Effector memory CD4-positive, alpha-beta T cell (primary cell): ENCODE measurements around the gene MEAK7.

Experiments used
- DNase-seq, 3 donors: peaks; one replicate each; pipeline ENCODE4 v3.0.0-alpha.2; 2020
- H3K27ac ChIP-seq: 2 replicates; pipeline ENCODE4 v1.7.0; 2013; ENCODE audit warnings: mild to moderate bottlenecking, low read length, moderate library complexity; ENCODE audit not compliant: insufficient read depth, poor library complexity, severe bottlenecking
- H3K27me3 ChIP-seq: replicated peaks from 2 replicates; pipeline ENCODE4 v1.7.0; 2013; ENCODE audit warnings: mild to moderate bottlenecking, low read length; ENCODE audit not compliant: insufficient read depth, control insufficient read depth, poor library complexity, severe bottlenecking
- H3K36me3 ChIP-seq: 2 replicates; pipeline ENCODE4 v1.7.0; 2013; ENCODE audit warnings: mild to moderate bottlenecking, low read length, moderate library complexity; ENCODE audit not compliant: control insufficient read depth, insufficient read depth
- H3K4me1 ChIP-seq: 2 replicates; pipeline ENCODE4 v1.7.0; 2013; ENCODE audit warnings: low read length, mild to moderate bottlenecking; ENCODE audit not compliant: control insufficient read depth, insufficient read depth, poor library complexity, severe bottlenecking
- H3K4me3 ChIP-seq: 2 replicates; pipeline ENCODE4 v1.7.0; 2013; ENCODE audit warnings: low read length, low read depth, mild to moderate bottlenecking; ENCODE audit not compliant: insufficient read depth, poor library complexity, severe bottlenecking
- H3K9me3 ChIP-seq: 2 replicates; pipeline ENCODE4 v1.7.0; 2013; ENCODE audit warnings: mild to moderate bottlenecking, low read length, moderate library complexity; ENCODE audit not compliant: control insufficient read depth

Gene MEAK7

DNA sequence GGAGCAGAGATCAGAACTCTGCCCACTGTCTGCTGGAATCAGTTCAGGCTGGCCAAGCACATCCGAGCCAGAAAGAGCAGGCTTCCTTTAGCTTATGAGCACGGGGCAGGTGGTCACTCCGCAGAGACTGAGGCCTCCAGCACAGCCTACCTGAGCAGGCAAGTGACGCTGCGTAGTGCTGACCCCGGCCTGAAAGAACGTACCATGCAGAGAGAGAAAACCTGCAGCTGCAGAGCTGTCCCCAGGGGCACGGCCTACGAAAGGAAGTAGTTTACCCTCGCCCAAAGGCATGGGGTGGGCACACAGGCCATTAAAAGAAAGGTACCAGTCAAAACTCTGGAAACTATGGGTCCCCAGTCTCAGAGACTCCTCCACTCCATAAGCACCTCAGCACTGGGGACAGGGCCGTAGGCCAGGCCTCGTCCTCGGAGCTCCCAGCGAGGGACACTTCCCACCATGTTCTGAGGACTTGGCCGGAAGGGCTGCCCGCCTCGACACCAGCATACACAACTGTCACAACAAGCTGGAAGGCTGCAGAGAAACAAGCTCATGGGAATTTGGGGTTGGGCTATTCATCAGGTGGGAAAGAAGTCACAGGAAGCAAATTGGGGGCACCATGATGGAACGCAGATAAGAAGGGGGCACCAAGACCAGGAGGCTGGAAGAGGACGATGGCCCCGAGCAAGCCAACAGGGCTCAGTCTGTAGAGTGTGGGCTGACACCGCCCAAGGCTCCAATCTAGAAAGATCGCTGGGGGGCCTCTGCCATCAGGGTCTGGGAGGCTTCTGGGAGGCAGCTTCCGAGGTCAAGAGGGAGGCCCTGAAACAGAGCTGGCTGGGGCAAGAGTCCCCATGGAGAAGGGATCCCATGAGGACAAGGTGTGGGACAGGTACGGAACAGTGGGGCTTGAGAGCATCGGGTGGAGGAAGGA, 21.2 kb downstream of the MEAK7 start:
- no peaks in the 10 kb centered on the region for H3K27me3 ChIP-seq
- peaks cover 22% of the 10 kb centered on the region for H3K36me3 ChIP-seq
- no peak overlapping the region for H3K4me3 ChIP-seq
- no peak overlapping the region for H3K27ac ChIP-seq
- no peaks in the 10 kb centered on the region for H3K4me1 ChIP-seq
- DNase-seq = no peak
- no peaks in the 10 kb centered on the region for H3K9me3 ChIP-seq

DNA sequence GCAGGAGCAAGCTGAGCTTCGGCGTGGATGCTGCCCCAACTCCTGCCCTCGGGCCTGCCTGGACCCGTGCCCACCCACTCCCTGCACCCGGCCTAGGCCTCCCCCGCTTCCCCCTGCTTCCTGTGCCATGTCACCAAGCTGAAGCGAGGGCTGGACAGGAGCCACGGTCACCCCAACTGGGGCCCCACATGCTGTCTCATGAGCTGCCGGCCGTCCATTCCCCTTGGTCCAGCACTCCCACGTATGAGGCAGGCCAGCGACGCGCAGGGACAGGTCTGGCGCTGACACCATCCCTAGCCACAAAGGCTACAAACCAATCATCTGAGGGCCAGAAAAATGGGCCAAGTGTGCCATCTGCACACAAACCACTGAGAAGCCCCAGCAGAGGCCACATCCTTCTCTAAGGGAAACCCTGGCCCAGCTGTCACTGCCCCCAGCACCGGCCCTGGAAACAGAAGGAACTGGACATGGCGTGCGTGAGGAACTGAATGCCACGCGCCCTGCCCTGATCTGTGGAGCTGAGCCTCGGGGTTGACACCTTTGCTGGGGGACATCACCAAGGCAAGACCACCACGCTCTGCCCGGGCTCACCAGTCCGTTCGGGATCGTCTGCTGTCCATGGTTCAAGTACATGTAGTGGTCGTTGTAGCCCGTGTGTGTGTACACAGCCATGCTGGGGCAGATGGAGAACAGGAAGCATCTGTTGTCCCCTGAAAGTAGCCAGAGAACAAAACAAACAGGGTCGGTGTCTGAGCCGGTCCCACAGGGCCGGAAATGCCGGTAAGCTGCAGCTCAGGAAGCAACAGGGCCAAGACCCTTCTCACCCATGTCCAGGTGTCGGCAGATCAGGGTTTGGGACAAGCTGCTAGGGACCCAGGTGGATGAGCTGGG, 22.2 kb downstream of the MEAK7 start:
- no peaks in the 10 kb centered on the region for H3K4me1 ChIP-seq
- H3K9me3 ChIP-seq = no peaks in the 10 kb centered on the region
- no peak overlapping the region for H3K4me3 ChIP-seq
- DNase-seq = no peak
- no peaks in the 10 kb centered on the region for H3K27me3 ChIP-seq
- no peak overlapping the region for H3K27ac ChIP-seq
- peaks cover 19% of the 10 kb centered on the region for H3K36me3 ChIP-seq

DNA sequence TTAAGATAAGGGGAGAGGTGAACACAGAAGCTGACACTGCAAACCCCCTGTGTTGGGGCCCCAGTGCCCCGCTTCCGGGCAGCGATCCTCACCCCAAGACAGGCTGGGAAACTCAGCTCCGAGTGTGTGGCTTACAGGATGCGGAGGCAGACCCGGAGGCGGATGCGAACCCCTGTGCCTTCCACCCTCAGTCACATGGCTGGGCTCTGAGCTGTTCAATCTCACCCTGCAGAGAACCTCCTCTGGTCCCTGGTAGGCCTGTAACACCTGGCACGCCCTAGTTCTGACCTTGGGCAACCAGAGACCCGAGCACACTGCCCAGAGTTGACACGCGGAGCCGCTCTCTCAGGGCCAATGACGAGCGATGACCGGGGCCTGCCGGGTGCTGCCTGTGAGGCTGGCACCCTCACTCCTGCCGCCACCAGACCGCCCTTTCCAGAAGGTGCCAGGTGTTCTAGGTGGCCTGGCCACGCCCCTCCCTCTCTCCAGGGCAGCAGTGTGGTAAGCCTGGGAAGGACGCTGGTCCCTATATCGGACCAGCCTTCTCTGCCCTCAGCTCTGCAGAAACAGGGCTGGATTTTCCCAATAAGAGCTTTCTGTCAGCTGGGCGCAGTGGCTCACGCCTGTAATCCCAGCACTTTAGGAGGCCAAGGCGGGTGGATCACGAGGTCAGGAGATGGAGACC, 23.3 kb downstream of the MEAK7 start:
- Histone ChIP-seq H3K4me1 (no peaks in the 10 kb centered on the region), H3K27ac (no peak overlapping the region), H3K9me3 (no peaks in the 10 kb centered on the region), H3K27me3 (no peaks in the 10 kb centered on the region), H3K36me3 (peaks cover 11% of the 10 kb centered on the region), H3K4me3 (no peak overlapping the region)
- no peak for DNase-seq

DNA sequence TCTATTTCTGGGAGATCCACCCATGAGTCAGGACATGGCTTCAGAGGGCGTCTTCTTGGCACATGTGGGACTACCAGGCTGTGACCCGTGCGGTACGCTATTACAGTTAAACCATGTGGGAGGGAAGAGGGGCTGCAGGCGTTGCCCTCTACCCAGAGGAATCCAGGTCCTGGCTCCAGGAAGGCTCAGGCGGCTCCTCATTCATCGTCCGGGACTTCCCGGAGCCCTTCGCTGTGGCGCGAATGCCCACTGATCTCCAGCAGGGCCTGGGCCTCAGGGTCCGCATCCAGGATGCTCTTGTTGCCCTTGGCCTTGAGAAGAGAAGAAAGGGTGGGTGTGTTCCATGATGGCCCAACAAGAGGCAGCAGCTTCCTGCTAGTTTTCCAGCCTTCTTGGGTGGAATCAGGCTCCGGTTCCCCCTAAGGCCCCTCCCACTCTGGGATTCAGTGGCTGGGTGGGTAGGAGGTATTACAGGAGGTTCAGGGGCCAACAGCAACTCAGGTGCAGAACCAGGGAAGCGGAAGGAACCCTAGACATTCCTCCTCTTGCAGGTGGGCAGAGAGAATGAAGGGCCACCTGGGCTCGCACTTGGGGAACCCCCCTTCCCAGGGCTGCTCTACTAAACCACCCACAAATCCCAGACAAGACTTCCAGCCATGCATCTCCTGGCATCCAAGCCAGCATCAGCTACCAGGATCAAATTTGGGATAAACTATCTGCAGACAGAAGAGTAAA, 24.6 kb downstream of the MEAK7 start:
- no peaks in the 10 kb centered on the region for H3K9me3 ChIP-seq
- no peaks in the 10 kb centered on the region for H3K27me3 ChIP-seq
- no peaks in the 10 kb centered on the region for H3K4me1 ChIP-seq
- H3K4me3 ChIP-seq = no peak overlapping the region
- H3K27ac ChIP-seq = no peak overlapping the region
- no peak for DNase-seq
- H3K36me3 ChIP-seq = peaks cover 11% of the 10 kb centered on the region

- peaks cover 11% of the 10 kb centered on the region for H3K36me3 ChIP-seq
- no peaks in the 10 kb centered on the region for H3K9me3 ChIP-seq
- H3K27ac ChIP-seq = no peak overlapping the region
- no peaks in the 10 kb centered on the region for H3K27me3 ChIP-seq
- DNase-seq = no peak
- H3K4me1 ChIP-seq = no peaks in the 10 kb centered on the region
- H3K4me3 ChIP-seq = no peak overlapping the region
These were observed 26.1 kb downstream of the MEAK7 start for GRCh38 chr16:84478172-84478947.

DNA sequence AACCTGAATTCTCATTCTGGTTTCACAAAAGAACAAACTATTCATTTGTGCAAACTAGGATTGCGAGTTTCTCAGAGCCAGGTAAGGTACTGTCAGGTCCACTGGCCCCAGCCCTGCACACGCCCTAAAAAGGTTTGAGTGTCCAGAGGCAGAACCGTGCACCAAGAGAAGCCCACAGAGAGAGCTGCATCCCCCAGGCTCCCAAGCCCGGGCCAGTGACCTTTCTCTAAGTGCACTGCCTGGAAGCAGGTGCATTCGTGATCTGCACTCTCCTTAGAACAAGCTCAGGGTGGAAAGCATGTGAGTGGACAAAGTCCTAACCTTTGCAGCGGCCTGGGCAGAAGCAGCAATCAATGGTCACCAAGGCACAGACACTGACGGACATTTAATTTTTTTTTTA, 26.8 kb downstream of the MEAK7 start:
- H3K4me3 ChIP-seq = no peak overlapping the region
- H3K27me3 ChIP-seq = no peaks in the 10 kb centered on the region
- no peaks in the 10 kb centered on the region for H3K9me3 ChIP-seq
- H3K27ac ChIP-seq = no peak overlapping the region
- H3K36me3 ChIP-seq = peaks cover 11% of the 10 kb centered on the region
- no peaks in the 10 kb centered on the region for H3K4me1 ChIP-seq
- DNase-seq = no peak

- Histone ChIP-seq H3K27ac (no peak overlapping the region), H3K4me1 (no peaks in the 10 kb centered on the region), H3K27me3 (no peaks in the 10 kb centered on the region), H3K4me3 (no peak overlapping the region), H3K36me3 (peaks cover 11% of the 10 kb centered on the region), H3K9me3 (no peaks in the 10 kb centered on the region)
- no peak for DNase-seq
These were observed 28.1 kb downstream of the MEAK7 start for GRCh38 chr16:84476401-84476800.

DNA sequence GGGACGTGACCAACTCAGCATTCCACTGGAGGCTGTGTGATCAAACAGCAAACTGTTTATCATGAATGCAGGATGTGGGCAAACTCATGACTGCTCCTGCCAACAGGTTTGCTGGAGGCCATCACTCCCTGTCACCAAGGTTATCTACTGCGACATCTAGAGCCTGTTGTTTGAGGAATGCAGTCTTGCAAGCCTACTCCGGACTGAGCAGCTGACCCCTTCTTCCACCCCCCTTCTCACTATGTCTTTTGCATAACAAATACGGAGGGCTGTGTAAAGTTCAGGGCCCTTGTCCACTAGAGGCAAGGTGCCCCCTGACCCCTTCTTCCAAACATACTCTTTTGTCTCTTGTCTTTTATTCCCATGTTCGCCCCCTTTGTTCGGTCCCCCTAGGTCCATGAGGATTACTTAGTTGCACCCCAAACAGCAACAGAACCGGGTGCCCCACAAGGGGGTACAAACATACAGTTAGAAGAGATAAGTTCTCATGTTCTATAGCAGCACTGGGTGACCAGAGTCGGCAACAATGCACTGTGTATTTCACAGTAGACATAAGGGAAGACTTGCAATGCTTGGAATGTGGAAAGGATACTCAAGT, 28.7 kb downstream of the MEAK7 start:
- Histone ChIP-seq H3K27me3 (no peaks in the 10 kb centered on the region), H3K4me3 (no peak overlapping the region), H3K9me3 (no peaks in the 10 kb centered on the region), H3K27ac (no peak overlapping the region), H3K4me1 (no peaks in the 10 kb centered on the region), H3K36me3 (peaks cover 7% of the 10 kb centered on the region)
- no peak for DNase-seq
